IMR-90 (cell line): Measurements from ENCODE around the gene MLIP. TPM values are rescaled to one million over a fixed set of nuclear protein-coding genes. Genes with fewer than 3 reads are reported as not detected.

Experiments used
- ATAC-seq: fragments of 200-7000 bp; cut with Tn5 transposase; 2 replicates; pipeline ENCODE4 v1.9.1; 2020; ENCODE audit warnings: low read depth, mild to moderate bottlenecking, moderate library complexity
- BruUV-seq: library from RNA; stranded (reverse); fragments of 400-500 nt; replicated peaks from 2 replicates; lab custom pipeline; 2021; lab: Mats Ljungman, UMichigan
- CTCF ChIA-PET: fragments of 300-600 bp; formaldehyde crosslinking; extraction: SDS; loops from one replicate; lab custom pipeline; 2021; ENCODE audit warnings: antibody characterized with exemption; lab: Yijun Ruan, JAX
- POLR2A ChIA-PET: fragments of 300-600 bp; sonication (Branson Sonifier 250); formaldehyde crosslinking; loops from one replicate; lab custom pipeline; 2022; ENCODE audit warnings: antibody characterized with exemption; ENCODE audit not compliant: unreplicated experiment; lab: Charles Lee
- DNase-seq: peaks from one replicate; pipeline ENCODE4 v3.0.0; 2013
- H2AFZ ChIP-seq: replicated peaks from 2 replicates; pipeline ENCODE3; 2013; ENCODE audit warnings: low read length, mild to moderate bottlenecking; ENCODE audit not compliant: poor library complexity
- H2AK5ac ChIP-seq: 2 replicates; pipeline ENCODE4 v1.6.1; 2013; ENCODE audit warnings: low read depth, low read length, inconsistent platforms
- H2AK9ac ChIP-seq: replicated peaks from 2 replicates; pipeline ENCODE3; 2013; ENCODE audit warnings: mild to moderate bottlenecking, low read depth, low read length, moderate library complexity; ENCODE audit not compliant: poor library complexity
- H2BK120ac ChIP-seq: 2 replicates; pipeline ENCODE4 v1.6.1; 2013; ENCODE audit warnings: low read depth, low read length, inconsistent platforms
- H2BK15ac ChIP-seq: 3 replicates; pipeline ENCODE4 v1.6.1; 2013; ENCODE audit warnings: low read depth, low read length, inconsistent platforms
- H2BK20ac ChIP-seq: 2 replicates; pipeline ENCODE4 v1.6.1; 2013; ENCODE audit warnings: low read depth, mild to moderate bottlenecking, inconsistent platforms, low read length, moderate library complexity
- H2BK5ac ChIP-seq: 2 replicates; pipeline ENCODE4 v1.6.1; 2013; ENCODE audit warnings: mild to moderate bottlenecking, low read depth, low read length, inconsistent platforms; ENCODE audit not compliant: poor library complexity, severe bottlenecking
- H3K14ac ChIP-seq: replicated peaks from 2 replicates; pipeline ENCODE4 v1.6.1; 2013; ENCODE audit warnings: low read depth, low read length, inconsistent platforms
- H3K18ac ChIP-seq: 2 replicates; pipeline ENCODE4 v1.6.1; 2013; ENCODE audit warnings: low read depth, low read length, control low read depth
- H3K23ac ChIP-seq: 2 replicates; pipeline ENCODE4 v1.6.1; 2013; ENCODE audit warnings: low read depth, low read length, inconsistent platforms
- H3K27ac ChIP-seq: 2 replicates; pipeline ENCODE4 v1.5.1; 2013; ENCODE audit warnings: mild to moderate bottlenecking, control low read depth, low read length; ENCODE audit not compliant: insufficient read depth
- H3K27me3 ChIP-seq: 2 replicates; pipeline ENCODE4 v1.6.1; 2013; ENCODE audit warnings: low read length; ENCODE audit not compliant: control insufficient read depth, insufficient read depth
- H3K36me3 ChIP-seq: 2 replicates; pipeline ENCODE4 v1.6.1; 2013; ENCODE audit warnings: low read length, mixed read lengths; ENCODE audit not compliant: control insufficient read depth, insufficient read depth
- H3K4ac ChIP-seq: 2 replicates; pipeline ENCODE4 v1.6.1; 2013; ENCODE audit warnings: low read depth, low read length, inconsistent platforms
- H3K4me1 ChIP-seq: 2 replicates; pipeline ENCODE4 v1.6.1; 2013; ENCODE audit warnings: low read length, mixed read lengths; ENCODE audit not compliant: control insufficient read depth, insufficient read depth
- H3K4me2 ChIP-seq: 2 replicates; pipeline ENCODE4 v1.6.1; 2013; ENCODE audit warnings: low read depth, mild to moderate bottlenecking, control low read depth, low read length, moderate library complexity
- H3K4me3 ChIP-seq: 2 replicates; pipeline ENCODE4 v1.5.1; 2013; ENCODE audit warnings: low read depth, mild to moderate bottlenecking, control low read depth, low read length, moderate library complexity; ENCODE audit not compliant: insufficient read depth
- H3K56ac ChIP-seq: 2 replicates; pipeline ENCODE4 v1.6.1; 2013; ENCODE audit warnings: low read length, inconsistent platforms; ENCODE audit not compliant: insufficient read depth; ENCODE audit errors: extremely low read depth
- H3K79me1 ChIP-seq, 2 experiments: 2 replicates each; pipeline ENCODE4 v1.6.1; 2013; ENCODE audit warnings: low read length in 2 of 2, inconsistent platforms in 1 of 2, low read depth in 1 of 2
- H3K9ac ChIP-seq: 2 replicates; pipeline ENCODE4 v1.6.1; 2013; ENCODE audit warnings: low read depth, low read length, control low read depth
- H3K9me1 ChIP-seq: 2 replicates; pipeline ENCODE4 v1.6.1; 2013; ENCODE audit warnings: low read length, inconsistent platforms; ENCODE audit not compliant: insufficient read depth
- H3K9me3 ChIP-seq: 2 replicates; pipeline ENCODE4 v1.6.1; 2013; ENCODE audit warnings: low read length; ENCODE audit not compliant: control insufficient read depth, insufficient read depth
- H4K20me1 ChIP-seq: 2 replicates; pipeline ENCODE4 v1.6.1; 2013; ENCODE audit warnings: low read length, inconsistent platforms; ENCODE audit not compliant: insufficient read depth
- H4K5ac ChIP-seq: 2 replicates; pipeline ENCODE4 v1.6.1; 2013; ENCODE audit warnings: mild to moderate bottlenecking, low read depth, low read length, control low read depth
- H4K8ac ChIP-seq, 2 experiments: 2 replicates each; pipeline ENCODE4 v1.6.1; 2013; ENCODE audit warnings: low read depth in 2 of 2, low read length in 2 of 2, control low read depth in 1 of 2, inconsistent platforms in 1 of 2
- H4K91ac ChIP-seq: 2 replicates; pipeline ENCODE4 v1.6.1; 2013; ENCODE audit warnings: low read depth, low read length, inconsistent platforms; ENCODE audit not compliant: insufficient read depth
- FOS ChIP-seq: fragments of 150-350 bp; IDR thresholded peaks from 2 replicates; pipeline ENCODE4 v1.6.1; 2016; ENCODE audit warnings: low read depth, low read length
- POLR2A ChIP-seq: IDR thresholded peaks from 2 replicates; pipeline ENCODE4 v1.6.1; 2012; ENCODE audit warnings: mild to moderate bottlenecking, low read depth, low read length
- RCOR1 ChIP-seq: IDR thresholded peaks from 2 replicates; pipeline ENCODE4 v1.6.1; 2012; ENCODE audit warnings: mild to moderate bottlenecking, low read length, improper control_type of control experiment; ENCODE audit not compliant: insufficient replicate concordance
- RFX5 ChIP-seq: IDR thresholded peaks from 2 replicates; pipeline ENCODE4 v1.8.0; 2012; ENCODE audit warnings: low read depth, mild to moderate bottlenecking, low read length, moderate library complexity
- dilution Hi-C: fragments of 300-500 bp; cut with HindIII; formaldehyde crosslinking; loops from one replicate; pipeline ENCODE4 v1.14.3; 2018; ENCODE audit warnings: low sequenced_read_pairs; ENCODE audit not compliant: unreplicated experiment
- in situ Hi-C: fragments of 300-500 bp; cut with MboI; formaldehyde crosslinking; loops from 3 replicates; pipeline ENCODE4 v1.14.3; 2019; ENCODE audit warnings: low sequenced_read_pairs, inconsistent platforms, mixed read lengths
- intact Hi-C: fragments of 100-400 bp; cut with micrococcal nuclease; formaldehyde crosslinking; loops from 2 replicates; pipeline ENCODE4 v1.10.0; 2022
- polyA plus RNA-seq, 3 experiments: library from polyadenylated mRNA; depleted of rRNA; stranded (reverse); fragments of >200 nt; gene quantifications; 2 replicates each; pipeline ENCODE4 v1.2.3, GENCODE V29; 2012; ENCODE audit warnings: low replicate concordance in 1 of 3
- total RNA-seq: library from RNA; depleted of rRNA; stranded (reverse); fragments of >200 nt; gene quantifications from 2 replicates; pipeline ENCODE4 v1.2.3, GENCODE V29; 2012

The MLIP gene
- total and polyA plus RNA-seq, 2 of the 4 experiments (the other 2 are of a cell fraction), result not detected

DNA sequence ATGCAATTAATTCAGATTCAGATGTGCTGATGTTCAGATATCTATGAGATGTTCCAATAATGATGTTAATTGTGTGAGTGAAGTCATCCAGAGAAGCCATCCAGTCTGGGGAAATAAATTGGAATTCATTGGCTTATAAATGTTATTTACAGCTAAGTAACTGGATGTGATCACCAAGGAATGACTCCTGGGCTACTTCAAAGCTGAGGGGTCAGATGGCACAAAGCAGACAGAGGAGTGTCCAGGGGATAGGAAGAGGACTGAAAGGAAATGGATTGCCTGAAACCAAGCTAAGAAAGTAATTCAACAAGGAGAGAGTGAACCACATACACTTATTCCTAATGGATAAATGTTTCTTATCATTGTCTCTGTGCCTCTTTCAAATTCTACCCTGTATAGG is 4.5 kb upstream of the MLIP start:
- Histone ChIP-seq H4K91ac (no peak overlapping the region), H3K4me1 (no peaks in the 10 kb centered on the region), H4K20me1 (no peaks in the 10 kb centered on the region), H3K27ac (no peak overlapping the region), H3K4me2 (no peak overlapping the region), H3K23ac (no peak overlapping the region), H4K5ac (no peak overlapping the region), H4K8ac (no peak overlapping the region), H3K27me3 (peaks cover 3% of the 10 kb centered on the region; the same call in 1 of the 2 replicates), H3K18ac (no peak overlapping the region), H3K14ac (no peak overlapping the region), H2BK120ac (no peak overlapping the region), H3K56ac (no peak overlapping the region), H3K79me1 (no peaks in the 10 kb centered on the region), H2AFZ (no peak overlapping the region), H3K4ac (no peak overlapping the region), H2BK5ac (no peak overlapping the region), H2AK9ac (no peak overlapping the region), H3K36me3 (no peaks in the 10 kb centered on the region), H2BK15ac (no peak overlapping the region), H3K9me1 (no peaks in the 10 kb centered on the region), H3K9me3 (no peaks in the 10 kb centered on the region), H3K9ac (no peak overlapping the region), H3K4me3 (no peak overlapping the region), H2BK20ac (no peak overlapping the region), H2AK5ac (no peak overlapping the region)
- in situ Hi-C loops, result no loop called here
- TF ChIP-seq RFX5 (no peak), FOS (no peak), RCOR1 (no peak), POLR2A (no peak)
- CTCF ChIA-PET, result no interaction called here
- intact Hi-C loops, result no loop called here
- BruUV-seq, result no TSS peak
- POLR2A ChIA-PET, result no interaction called here
- ATAC-seq, result no peak
- dilution Hi-C loops, result no loop called here
- DNase-seq, result no peak
